Measurements from ENCODE around the gene CENPA.
A peak's percentile ranks its signal among the peaks of the same experiment; 100 is the strongest.
"Not testable (repeated sequence)": the region's sequence is repeated elsewhere in the genome, so short reads cannot be mapped to it uniquely, and the experiment has no call there.

The CENPA gene

GRCh38 chr2:26793518-26793917 lies 7.7 kb downstream of the CENPA start:
- no peak for DNase-seq (ENCODE audit: low spot score)

- DNase-seq (ENCODE audit: low spot score), result not testable (repeated sequence)
These were observed 9.3 kb downstream of the CENPA start for GRCh38 chr2:26795135-26795534.

DNA sequence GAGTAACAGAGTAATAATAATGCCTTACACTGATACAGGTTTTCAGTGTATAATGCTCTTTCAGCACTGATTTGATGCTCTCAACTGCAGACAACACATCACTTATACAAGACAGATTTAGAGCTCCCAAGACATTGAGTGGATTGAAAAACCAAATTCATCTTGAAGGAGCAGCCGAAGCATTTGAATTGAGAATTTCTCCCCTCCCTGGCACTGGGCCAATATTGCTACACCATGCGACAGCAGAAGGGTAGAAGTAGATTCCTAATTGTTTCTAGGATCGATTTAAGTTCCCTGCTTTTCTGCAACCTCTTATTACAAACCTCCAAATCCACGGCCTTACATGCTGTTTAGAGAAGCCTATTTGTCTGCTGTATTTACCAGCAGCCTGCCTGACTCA lies 15.5 kb downstream of the CENPA start:
- no peak for DNase-seq (ENCODE audit: low spot score)

- no peak for DNase-seq (ENCODE audit: low spot score)
These were observed 15.9 kb downstream of the CENPA start for GRCh38 chr2:26801796-26802195.

DNA sequence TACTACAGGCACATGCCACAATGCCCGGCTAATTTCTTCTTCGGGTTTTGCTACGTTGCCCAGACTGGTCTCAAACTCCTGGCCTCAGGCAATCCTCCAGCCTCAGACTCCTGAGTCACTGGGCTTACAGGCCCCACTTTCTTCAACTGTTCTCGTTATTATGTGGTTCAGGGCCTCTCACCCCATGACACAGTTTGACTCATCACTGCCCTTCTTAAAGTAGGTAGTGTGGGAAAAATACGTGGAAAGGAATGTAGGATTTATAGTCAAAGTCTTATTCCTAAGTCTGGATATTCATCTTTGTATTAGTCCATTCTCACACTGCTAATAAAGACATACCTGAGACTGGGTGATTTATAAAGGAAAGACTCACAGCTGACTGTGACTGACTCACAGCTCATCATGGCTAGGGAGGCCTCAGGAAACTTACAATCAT lies 19.4 kb downstream of the CENPA start:
- no peak for DNase-seq (ENCODE audit: low spot score)

DNA sequence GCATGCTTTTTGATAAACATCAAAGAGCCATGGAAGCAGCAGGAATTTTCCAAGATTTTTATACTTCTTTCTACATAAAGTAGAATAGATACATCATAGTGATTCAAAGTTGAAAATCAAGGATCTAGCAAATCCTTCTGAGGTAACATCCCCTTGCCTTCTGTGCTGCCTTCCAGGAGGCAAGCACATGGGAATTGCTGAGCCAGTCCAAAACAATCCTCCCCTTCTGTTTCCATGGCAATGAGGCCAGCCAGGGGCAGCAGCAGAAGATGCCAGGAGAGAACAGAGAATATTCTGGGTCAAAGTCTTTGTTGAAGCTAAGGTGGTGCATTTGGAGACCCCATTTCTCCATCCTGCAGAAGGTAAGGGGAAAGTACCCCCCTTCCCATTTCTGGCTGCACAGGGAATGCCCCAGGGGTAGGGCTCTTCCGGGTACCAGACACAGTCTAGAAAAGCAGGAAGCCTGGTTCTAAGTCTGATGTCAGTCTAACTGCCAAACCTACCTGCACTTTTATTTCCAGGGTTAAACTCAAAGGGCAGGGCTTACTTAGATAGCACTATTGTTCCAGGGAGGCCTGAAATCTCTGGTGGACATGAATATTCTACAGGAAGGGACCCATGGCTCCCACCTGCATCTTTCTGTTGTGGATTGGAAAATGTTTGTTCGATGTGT lies 22.1 kb downstream of the CENPA start:
- DNase-seq (ENCODE audit: low spot score), result no peak

DNA sequence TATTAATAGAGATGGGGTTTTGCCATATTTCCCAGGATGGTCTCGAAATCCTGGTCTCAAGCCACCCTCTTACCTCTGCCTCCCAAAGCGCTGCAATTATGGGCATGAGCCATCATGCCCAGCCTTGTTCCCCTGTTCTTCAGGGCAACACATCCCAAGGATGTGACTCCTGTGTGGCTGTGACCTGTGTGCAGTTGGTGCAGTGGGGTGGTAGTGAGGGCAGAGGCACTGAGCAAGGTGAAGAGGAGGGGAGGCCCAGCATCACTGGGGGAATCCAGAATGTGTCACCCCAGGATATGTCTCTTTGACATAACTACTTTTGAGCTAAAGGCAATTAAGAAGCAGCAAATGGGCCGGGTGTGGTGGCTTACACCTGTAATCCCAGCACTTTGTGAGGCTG lies 23.4 kb downstream of the CENPA start:
- no peak for DNase-seq (ENCODE audit: low spot score)

GRCh38 chr2:26809876-26810577 lies 24.2 kb downstream of the CENPA start:
- DNase-seq (ENCODE audit: low spot score), result no peak

- DNase-seq (ENCODE audit: low spot score), result no peak
These were observed 25.4 kb downstream of the CENPA start for GRCh38 chr2:26811261-26811660.

DNA sequence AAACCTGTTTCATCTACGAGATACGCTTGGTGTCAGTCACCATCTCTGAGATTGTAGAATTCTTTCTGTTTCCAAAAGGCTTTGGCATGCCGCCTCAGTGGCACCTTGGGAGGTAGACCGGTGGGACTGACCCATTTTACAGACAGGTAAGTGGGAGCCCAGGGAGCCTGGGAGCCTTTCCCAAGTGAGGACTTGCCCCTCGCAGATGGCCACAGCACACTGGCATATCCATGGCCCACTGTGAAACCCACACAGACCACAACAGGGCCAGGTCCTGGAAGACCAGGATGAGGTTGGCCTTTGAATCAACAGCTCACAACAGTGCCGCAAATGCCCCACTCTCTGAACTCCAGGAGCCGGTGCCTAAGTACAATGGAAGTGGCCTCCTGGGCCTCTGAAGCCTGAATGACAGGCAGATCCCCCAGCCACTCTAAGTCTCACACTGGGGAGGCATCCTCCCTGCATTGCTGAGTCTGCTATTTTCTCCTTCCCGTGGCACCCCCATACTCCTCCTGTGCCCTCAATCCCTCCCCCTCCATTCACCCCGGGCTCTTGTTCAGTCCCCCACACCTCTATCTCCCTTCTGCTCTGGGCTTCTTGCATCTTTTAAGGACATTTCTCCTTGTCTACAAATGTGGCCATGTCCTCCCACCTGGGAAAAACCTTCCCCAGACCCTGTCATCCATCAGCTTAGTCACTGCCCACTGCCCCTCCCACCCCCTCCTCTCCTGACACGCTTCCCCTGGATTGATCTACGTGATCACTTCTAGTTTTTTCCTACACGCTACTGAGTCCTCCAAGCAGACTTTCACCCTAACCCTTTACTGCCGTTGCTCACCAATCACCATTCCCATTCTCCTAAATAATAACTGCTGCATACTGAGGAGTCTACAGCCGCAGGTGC lies 26.2 kb downstream of the CENPA start:
- no peak for DNase-seq (ENCODE audit: low spot score)

DNA sequence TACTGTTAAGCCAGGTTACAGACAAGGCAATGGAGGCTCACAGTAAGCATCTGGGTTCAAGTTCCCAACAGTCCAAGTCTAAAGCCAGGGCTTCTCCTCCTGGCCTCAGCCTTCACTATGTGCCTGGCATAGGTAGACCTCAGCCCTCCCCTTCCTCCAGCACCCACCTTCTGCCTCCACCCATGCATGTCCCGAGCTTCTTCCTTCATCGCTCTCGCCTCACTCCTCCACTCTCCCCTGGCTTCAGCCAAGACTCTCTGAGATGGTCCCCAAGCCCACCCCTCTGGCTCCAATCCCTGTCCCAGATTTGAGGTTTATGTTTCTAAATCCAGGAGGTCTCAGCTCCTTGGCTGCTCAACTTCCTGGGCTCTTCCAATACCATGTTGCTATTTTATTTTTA lies 26.9 kb downstream of the CENPA start:
- DNase-seq (ENCODE audit: low spot score), result no peak

- DNase-seq (ENCODE audit: low spot score), result not testable (repeated sequence)
These were observed 28.4 kb downstream of the CENPA start for GRCh38 chr2:26814072-26814765.

GRCh38 chr2:26816893-26817292 lies 31.0 kb downstream of the CENPA start:
- DNase-seq (ENCODE audit: low spot score), result peak; percentile 21

DNA sequence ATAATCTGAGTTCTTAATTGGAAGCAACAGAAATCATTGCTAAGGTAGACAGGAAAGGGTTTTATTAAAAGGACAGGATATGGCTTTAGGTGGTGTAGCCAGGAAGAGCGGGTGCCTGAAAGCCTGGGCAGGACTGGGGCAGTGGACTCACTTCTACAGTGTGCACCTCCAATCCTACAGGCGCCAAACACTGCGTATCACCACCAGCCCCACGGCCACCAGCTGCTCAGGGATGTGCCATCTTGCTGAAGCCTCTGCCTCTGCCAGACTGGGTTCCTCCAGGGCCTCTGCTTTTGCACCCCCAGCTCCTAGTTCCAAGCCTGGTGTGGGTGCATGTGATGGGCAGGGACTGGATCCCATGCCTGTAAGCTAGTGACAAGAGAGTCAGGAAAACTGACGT lies 32.4 kb downstream of the CENPA start:
- DNase-seq (ENCODE audit: low spot score), result no peak

- DNase-seq (ENCODE audit: low spot score), result no peak
These were observed 33.1 kb downstream of the CENPA start for GRCh38 chr2:26818972-26819371.

DNA sequence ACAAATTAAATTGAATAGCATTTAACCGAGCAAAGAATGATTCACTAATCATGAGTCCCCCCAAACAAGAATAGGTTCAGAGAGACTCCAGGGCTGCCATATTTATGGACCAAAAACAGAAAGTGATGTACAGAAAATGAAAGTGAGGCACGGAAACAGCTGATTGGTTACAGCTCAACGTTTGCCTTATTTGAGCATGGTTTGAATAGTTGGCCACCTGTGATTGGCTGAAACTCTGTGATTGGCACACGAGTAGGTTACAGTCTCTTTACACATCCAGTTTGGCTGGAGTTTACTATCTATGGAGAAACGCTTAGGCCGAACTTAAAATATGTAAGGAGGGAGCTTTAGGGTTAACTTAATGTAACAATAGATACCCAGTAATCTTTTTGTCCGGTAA lies 35.1 kb downstream of the CENPA start:
- DNase-seq (ENCODE audit: low spot score), result no peak

GRCh38 chr2:26822877-26823276 lies 37.0 kb downstream of the CENPA start:
- DNase-seq (ENCODE audit: low spot score), result no peak

DNA sequence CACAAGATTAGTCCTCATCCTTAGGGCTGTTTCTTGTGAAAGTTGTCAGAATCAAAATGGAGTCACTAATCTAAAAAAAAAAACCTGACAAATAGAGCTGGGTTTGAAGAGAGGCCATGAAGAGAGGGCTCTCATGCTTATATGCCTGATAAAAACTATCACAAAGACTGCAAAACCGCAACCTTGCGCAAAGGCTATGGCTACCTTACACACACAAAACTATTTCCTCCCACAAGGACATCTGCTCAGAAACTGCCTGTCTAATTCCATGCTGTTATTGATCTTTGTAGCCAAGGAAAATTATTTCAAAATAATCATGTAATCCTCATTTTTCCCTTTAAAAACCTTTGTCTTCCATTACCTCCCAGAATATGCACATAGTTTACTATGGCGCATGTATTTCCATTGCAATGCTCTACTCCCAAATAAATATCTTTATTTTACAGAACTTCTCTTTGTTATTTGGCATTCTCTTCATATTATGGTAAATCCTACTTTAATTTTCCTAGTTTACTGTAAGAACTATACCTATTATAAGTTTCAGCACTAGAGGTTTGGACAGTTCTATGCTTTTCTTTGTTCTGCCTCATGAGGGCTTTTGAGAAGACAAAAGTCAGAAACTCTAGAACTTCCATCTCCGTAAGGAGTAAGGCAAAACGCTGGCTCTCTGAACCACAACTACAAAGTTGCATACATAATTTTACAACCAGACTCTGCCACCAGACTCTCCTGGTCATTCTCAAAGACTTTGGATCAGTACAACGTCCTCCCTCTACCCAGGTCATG lies 52.5 kb downstream of the CENPA start:
- DNase-seq (ENCODE audit: low spot score), result no peak

GRCh38 chr2:26840937-26841610 lies 55.2 kb downstream of the CENPA start:
- peak; percentile 44 for DNase-seq (ENCODE audit: low spot score)

- DNase-seq (ENCODE audit: low spot score), result no peak
These were observed 57.2 kb downstream of the CENPA start for GRCh38 chr2:26843041-26843440.

Data from HuH-7 (cell line).